Activated naive CD8-positive, alpha-beta T cell treated with anti-CD3 and anti-CD28 coated beads, Interleukin-2, amount 50 U/mL, for 24 hours (primary cell): ENCODE measurements around the gene MDN1.
"Not testable (repeated sequence)": the region's sequence is repeated elsewhere in the genome, so short reads cannot be mapped to it uniquely, and the experiment has no call there.

Source experiments
- ATAC-seq: fragments of 150-1000 bp; cut with Tn5 transposase; one replicate; pipeline ENCODE4 v1.10.0; 2021
- DNase-seq: peaks from one replicate; pipeline ENCODE4 v3.0.0; 2021
- H3K27ac Mint-ChIP-seq: one replicate; pipeline ENCODE4 v1.8.0; 2021; ENCODE audit warnings: mild to moderate bottlenecking, mixed read lengths
- H3K27me3 Mint-ChIP-seq: one replicate; pipeline ENCODE4 v1.8.0; 2021; ENCODE audit warnings: mixed read lengths
- H3K36me3 Mint-ChIP-seq: one replicate; pipeline ENCODE4 v1.8.0; 2021; ENCODE audit warnings: low read depth, mixed read lengths
- H3K4me1 Mint-ChIP-seq: one replicate; pipeline ENCODE4 v1.8.0; 2021; ENCODE audit warnings: mixed read lengths
- H3K4me3 Mint-ChIP-seq: one replicate; pipeline ENCODE4 v1.8.0; 2021; ENCODE audit warnings: mild to moderate bottlenecking, moderate library complexity, mixed read lengths
- H3K9me3 Mint-ChIP-seq: one replicate; pipeline ENCODE4 v1.8.0; 2021; ENCODE audit warnings: mixed read lengths

The MDN1 gene

DNA sequence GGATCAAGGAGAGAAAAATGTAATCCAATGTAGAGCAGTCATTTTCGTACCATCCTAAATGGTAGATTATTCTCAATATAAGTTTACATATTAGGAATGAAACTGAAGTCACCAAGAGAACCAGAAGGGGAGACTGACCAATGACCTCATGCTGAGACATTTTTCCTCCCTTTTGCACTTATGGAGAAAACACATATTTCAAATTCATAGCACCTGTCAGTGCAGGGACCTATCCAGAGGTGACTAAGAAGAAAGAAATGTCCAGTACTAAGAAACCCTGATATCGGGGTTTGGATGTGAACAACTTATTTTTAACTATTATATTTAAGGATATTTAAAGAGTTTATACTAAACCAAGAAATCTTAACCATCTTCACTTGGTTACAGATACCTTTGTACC lies 164.5 kb downstream of the MDN1 start:
- no peak for DNase-seq
- Mint-ChIP-seq H3K27ac (no peak overlapping the region), H3K27me3 (no peaks in the 10 kb centered on the region), H3K4me3 (no peak overlapping the region), H3K9me3 (no peaks in the 10 kb centered on the region), H3K4me1 (no peaks in the 10 kb centered on the region), H3K36me3 (peaks cover 60% of the 10 kb centered on the region)
- no peak for ATAC-seq

DNA sequence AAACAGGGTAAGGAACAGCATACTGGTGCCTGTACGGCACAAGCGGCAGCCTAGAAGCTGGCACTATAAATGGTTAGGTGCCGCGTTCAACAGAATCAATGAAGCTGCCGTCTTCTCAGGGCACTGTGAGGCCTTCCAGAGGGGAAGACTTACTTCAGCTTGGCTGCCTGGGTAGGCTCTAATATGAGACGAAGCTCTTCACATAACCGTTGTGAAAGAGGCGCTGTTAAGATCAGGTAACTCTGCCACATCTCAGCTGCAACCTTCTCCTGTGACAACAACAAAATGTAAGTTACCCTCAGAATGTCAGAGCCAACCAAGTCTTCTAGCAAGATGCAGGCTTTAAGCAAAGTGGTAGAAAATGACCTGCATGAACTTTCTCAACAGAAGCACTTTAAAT lies 169.0 kb downstream of the MDN1 start:
- Mint-ChIP-seq H3K4me3 (no peak overlapping the region), H3K27me3 (no peaks in the 10 kb centered on the region), H3K4me1 (no peaks in the 10 kb centered on the region), H3K27ac (no peak overlapping the region), H3K36me3 (peaks cover 57% of the 10 kb centered on the region), H3K9me3 (no peaks in the 10 kb centered on the region)
- no peak for ATAC-seq
- no peak for DNase-seq

DNA sequence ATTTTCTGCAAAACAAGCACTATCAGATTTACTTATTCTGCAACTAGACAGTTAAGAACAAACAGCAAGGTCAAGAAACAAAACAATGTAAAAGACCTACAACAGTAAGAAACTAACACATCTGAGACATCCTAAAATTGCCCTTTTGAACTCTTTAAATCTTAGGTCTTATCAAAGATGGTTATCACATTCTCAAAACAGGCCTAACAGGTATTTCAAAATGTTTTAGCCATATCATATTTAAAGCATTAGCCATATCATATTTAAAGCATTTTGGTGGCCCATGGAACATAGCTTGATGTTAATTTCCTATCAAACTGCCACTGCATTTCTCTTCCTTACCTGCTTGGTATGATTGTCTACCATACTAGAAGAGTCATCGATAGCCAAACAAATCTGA lies 169.9 kb downstream of the MDN1 start:
- peaks cover 55% of the 10 kb centered on the region for H3K36me3 Mint-ChIP-seq

DNA sequence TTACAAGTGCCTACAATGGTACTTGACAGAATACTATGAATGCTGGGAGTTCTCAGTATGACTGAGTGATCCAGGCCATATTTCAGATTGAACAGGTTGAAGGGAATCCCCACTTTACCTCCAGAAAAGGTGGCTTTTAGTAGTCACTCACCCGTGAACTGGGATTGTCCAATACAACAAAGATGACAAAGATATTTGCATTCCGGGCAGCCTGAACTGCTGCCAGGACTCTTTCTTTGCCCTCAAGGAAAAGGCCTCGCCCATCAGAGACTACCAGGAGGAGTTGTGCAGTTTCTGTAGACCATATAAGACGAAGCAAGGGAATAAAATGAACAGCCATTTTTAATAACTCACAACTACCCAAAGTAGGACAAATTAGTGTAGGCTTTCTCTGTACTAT lies 174.7 kb downstream of the MDN1 start:
- H3K4me3 Mint-ChIP-seq: no peak overlapping the region
- peaks cover 2% of the 10 kb centered on the region for H3K4me1 Mint-ChIP-seq
- ATAC-seq: no peak
- H3K27ac Mint-ChIP-seq: no peak overlapping the region
- DNase-seq: no peak
- no peaks in the 10 kb centered on the region for H3K9me3 Mint-ChIP-seq
- H3K27me3 Mint-ChIP-seq: no peaks in the 10 kb centered on the region
- H3K36me3 Mint-ChIP-seq: peaks cover 53% of the 10 kb centered on the region

More for the DNA sequence above, 169.9 kb downstream of the MDN1 start:
- H3K9me3 Mint-ChIP-seq: no peaks in the 10 kb centered on the region
- peaks cover 2% of the 10 kb centered on the region for H3K4me1 Mint-ChIP-seq
- H3K27ac Mint-ChIP-seq: no peak overlapping the region
- H3K27me3 Mint-ChIP-seq: no peaks in the 10 kb centered on the region
- no peak for ATAC-seq
- DNase-seq: no peak
- H3K4me3 Mint-ChIP-seq: no peak overlapping the region

DNA sequence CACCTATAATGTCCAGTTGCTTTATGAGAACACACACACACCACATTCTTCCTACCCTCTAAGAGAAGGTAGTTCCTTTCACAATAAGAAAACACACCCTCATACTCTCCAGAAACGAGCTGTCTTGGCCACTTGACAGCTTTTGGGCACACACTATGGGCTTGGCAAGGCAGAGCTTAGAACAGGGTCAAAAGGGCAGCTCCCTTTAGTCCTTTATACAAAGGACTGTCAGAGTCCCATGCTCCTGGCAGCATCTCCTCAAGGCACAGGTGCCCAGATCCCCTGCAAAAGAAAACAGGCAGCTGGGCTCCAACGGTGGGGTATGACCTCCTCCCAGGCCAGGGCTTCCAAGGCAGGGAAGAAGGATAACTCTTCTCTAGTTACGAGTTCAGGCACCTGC lies 176.2 kb downstream of the MDN1 start:
- no peak for DNase-seq
- no peak for ATAC-seq
- peaks cover 13% of the 10 kb centered on the region for H3K4me1 Mint-ChIP-seq
- H3K27me3 Mint-ChIP-seq: no peaks in the 10 kb centered on the region
- peaks cover 49% of the 10 kb centered on the region for H3K36me3 Mint-ChIP-seq
- no peak overlapping the region for H3K4me3 Mint-ChIP-seq
- H3K9me3 Mint-ChIP-seq: no peaks in the 10 kb centered on the region
- H3K27ac Mint-ChIP-seq: peak overlapping the region; percentile 5

DNA sequence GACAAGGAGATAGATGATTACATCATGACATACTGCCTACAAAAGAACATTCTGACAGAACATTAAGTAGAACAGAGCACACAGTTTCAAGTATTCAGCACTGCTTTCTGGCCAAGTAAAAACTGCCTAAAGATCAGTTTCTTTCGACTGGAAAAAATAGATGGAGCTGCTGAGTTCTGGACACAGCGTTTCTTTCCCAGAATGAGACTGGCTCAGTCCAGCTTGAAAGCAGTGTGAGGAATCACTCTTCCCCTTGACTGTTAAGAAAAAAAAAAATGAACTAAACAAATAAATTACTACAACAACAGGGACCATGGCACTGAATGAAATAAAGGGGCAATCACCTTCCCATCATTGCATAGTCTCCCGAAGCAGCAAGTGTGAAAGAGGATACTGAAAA lies 176.6 kb downstream of the MDN1 start:
- peaks cover 48% of the 10 kb centered on the region for H3K36me3 Mint-ChIP-seq
- no peak overlapping the region for H3K27ac Mint-ChIP-seq
- H3K9me3 Mint-ChIP-seq: no peaks in the 10 kb centered on the region
- no peaks in the 10 kb centered on the region for H3K27me3 Mint-ChIP-seq
- peaks cover 18% of the 10 kb centered on the region for H3K4me1 Mint-ChIP-seq
- no peak for DNase-seq
- no peak for ATAC-seq
- no peak overlapping the region for H3K4me3 Mint-ChIP-seq

DNA sequence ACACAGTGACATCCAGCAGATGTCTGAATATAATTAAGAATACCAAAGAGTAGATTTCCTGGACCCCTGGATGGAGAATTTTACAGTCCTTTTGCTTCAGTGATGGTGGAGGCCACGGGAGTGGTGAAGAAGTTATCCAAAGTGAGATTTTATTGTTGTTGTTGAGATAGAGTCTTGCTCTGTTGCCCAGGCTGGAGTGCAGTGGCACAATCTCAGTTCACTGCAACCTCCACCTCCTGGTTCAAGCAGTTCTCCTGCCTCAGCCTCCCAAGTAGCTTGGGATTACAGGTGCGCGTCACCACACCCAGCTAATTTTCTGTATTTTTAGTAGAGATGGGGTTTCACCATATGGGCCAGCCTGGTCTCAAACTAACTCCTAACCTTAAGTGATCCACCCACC lies 178.0 kb downstream of the MDN1 start:
- not testable (repeated sequence) for H3K4me3 Mint-ChIP-seq, H3K9me3 Mint-ChIP-seq, ATAC-seq, H3K27me3 Mint-ChIP-seq, DNase-seq, H3K27ac Mint-ChIP-seq
- Mint-ChIP-seq H3K36me3 (peaks cover 43% of the 10 kb centered on the region), H3K4me1 (peaks cover 29% of the 10 kb centered on the region)

DNA sequence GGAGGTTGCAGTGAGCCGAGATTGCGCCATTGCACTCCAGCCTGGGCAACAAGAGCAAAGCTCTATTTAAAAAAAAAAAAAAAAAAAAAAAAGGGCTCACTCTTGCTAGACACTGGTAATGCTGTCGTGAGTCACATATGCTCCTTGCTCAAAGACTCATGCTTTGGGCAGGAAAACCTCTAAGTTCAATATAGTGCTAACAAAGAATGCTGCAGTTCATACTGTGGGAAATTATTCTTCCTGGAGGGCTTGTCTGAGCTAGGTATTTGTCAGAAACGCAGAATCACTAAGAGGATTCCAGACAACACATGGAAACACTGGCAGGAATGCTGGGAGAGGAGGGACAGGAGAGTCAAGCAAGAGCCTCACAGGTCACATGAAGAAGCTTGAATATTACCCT lies 178.8 kb downstream of the MDN1 start:
- peaks cover 45% of the 10 kb centered on the region for H3K36me3 Mint-ChIP-seq

DNA sequence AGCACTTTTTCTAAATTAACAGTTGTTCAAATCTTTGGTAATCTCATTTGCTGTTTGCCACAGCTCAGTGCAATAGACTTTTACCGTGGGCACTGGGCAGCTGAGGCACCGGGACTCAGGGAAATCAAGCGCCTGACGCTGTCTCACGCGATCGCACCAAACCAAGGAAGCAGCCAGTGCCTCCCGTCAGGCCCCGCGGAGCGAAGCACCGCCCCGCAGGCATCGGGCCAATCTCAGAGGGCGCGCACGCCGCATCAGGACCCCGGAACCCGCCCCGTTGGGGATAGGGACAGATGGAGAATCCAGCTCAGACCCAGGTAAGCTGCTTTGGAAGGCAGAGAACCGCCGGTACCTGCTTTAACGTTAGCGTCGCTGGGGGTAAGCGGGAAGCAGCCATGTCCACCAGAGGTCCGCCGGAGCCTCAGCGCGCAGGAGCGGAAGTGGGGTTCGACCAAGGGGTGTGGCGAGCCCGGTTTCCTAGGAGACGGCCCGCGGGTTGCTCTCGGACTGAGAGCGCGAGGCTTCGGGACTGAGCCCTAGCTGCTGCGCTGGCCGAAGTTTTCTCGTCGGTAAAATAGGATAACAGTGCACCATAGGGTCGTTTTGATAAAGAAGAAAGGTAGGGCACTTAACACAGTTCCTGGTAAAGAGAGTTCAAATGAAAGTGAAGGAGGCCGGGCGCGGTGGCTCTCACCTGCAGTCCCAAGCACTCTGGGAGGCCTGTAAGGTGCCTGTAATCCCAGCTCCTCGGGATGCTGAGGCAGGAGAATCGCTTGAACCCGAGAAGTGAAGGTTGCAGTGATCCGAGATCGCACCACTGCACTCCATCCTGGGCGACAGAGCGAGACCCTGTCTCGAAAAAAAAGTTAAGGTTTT lies 181.0 kb downstream of the MDN1 start, which contains the start of gene LYRM2:
Gene LYRM2, minus strand, starts transcription at position 428 of the 876 bp plus-strand sequence. Its CDS starts 31 bp downstream, at position 397.
- DNase-seq: peak; percentile 94
- Mint-ChIP-seq H3K9me3 (no peaks in the 10 kb centered on the region), H3K36me3 (peaks cover 53% of the 10 kb centered on the region), H3K4me3 (peak within 1 kb of the TSS; percentile 96), H3K27me3 (no peaks in the 10 kb centered on the region), H3K27ac (peak within 1 kb of the TSS; percentile 97), H3K4me1 (peaks cover 35% of the 10 kb centered on the region)
- ATAC-seq: peak; percentile 96

More for the DNA sequence above, 178.8 kb downstream of the MDN1 start:
- no peaks in the 10 kb centered on the region for H3K27me3 Mint-ChIP-seq
- H3K4me3 Mint-ChIP-seq: no peak overlapping the region
- DNase-seq (no peak), ATAC-seq (no peak)
- peaks cover 34% of the 10 kb centered on the region for H3K4me1 Mint-ChIP-seq
- H3K9me3 Mint-ChIP-seq: no peaks in the 10 kb centered on the region
- H3K27ac Mint-ChIP-seq: peak overlapping the region; percentile 43

DNA sequence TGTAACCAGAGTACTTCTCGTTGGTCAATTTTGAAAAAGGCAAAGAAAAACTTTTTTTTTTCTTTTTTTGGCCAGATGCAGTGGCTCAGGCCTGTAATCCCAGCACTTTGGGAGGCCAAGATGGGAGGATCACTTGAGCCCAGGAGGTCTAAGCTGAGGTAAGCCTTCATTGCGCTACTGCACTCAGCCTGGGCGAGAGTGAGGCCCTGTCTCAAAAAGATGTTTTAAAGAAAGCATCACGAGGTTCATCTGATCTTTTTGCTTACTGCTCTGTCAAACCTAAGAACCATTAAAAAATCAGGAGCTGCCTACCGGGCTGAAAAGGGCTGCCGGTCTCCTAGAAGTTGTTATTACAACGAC lies 181.7 kb downstream of the MDN1 start:
- Mint-ChIP-seq H3K36me3 (peaks cover 48% of the 10 kb centered on the region), H3K27ac (peak overlapping the region; percentile 97), H3K4me3 (peak overlapping the region; percentile 96), H3K27me3 (no peaks in the 10 kb centered on the region), H3K9me3 (no peaks in the 10 kb centered on the region), H3K4me1 (peaks cover 35% of the 10 kb centered on the region)
- DNase-seq (no peak), ATAC-seq (no peak)

DNA sequence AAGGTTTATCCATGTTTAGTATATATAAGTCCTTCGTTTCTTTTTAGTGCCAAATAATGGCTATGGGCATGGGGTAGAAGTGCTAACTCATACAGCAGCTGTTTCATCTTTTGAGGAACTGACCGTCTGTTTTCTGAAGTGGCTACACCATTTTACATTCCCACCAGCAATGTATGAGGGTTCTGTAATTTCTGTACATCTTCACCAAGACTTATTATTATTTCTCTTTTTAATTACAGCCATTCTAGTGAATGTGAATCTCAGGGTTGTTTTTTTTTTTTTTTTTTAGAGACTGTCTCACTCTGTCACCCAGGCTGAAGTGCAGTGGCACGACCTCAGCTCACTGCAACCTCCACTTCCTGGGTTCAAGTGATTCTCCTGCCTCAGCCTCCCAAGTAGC lies 183.2 kb downstream of the MDN1 start:
- not testable (repeated sequence) for H3K27ac Mint-ChIP-seq, H3K9me3 Mint-ChIP-seq, DNase-seq, H3K4me3 Mint-ChIP-seq, ATAC-seq, H3K27me3 Mint-ChIP-seq
- H3K4me1 Mint-ChIP-seq: peaks cover 35% of the 10 kb centered on the region
- peaks cover 41% of the 10 kb centered on the region for H3K36me3 Mint-ChIP-seq

DNA sequence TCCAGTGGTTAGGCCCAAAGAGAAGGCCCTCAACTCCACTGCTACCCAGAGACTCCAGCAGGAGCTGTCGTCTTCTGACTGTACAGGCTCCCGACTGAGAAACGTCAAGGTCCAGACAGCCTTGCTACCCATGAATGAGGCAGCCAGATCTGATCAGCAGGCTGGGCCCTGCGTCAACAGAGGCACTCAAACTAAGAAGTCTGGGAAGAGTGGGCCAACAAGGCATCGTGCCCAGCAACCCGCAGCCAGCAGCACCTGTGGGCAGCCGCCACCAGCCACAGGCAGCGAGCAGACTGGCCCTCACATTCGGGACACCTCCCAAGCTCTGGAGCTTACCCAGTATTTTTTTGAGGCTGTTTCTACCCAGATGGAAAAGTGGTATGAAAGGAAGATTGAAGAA lies 189.1 kb downstream of the MDN1 start:
- Mint-ChIP-seq H3K27ac (no peak overlapping the region), H3K4me1 (no peaks in the 10 kb centered on the region)
- ATAC-seq: no peak

DNA sequence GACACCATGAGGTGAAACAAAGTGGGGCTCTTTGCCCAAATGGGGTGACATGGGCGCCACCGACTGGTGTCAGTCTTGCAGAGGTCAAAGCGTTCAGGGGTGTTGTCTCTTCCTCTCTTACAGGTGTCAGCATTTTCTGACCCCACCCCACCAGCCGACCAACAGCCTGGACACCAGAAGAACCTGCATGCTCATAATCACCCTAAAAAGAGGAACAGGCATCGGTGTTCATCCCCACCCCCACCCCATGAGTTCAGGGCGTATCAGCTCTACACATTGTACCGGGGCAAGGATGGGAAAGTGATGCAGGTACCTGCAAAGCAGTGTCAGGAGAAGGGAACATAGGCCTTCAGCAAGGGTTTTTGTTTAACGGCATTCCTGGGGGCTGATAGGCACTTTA lies 195.8 kb downstream of the MDN1 start:
- no peak overlapping the region for H3K27ac Mint-ChIP-seq
- no peak for DNase-seq
- no peaks in the 10 kb centered on the region for H3K27me3 Mint-ChIP-seq
- no peaks in the 10 kb centered on the region for H3K36me3 Mint-ChIP-seq
- no peak for ATAC-seq
- H3K4me3 Mint-ChIP-seq: no peak overlapping the region
- no peaks in the 10 kb centered on the region for H3K9me3 Mint-ChIP-seq
- H3K4me1 Mint-ChIP-seq: no peaks in the 10 kb centered on the region

More for the DNA sequence above, 189.1 kb downstream of the MDN1 start:
- no peaks in the 10 kb centered on the region for H3K27me3 Mint-ChIP-seq
- peaks cover 14% of the 10 kb centered on the region for H3K36me3 Mint-ChIP-seq
- no peak overlapping the region for H3K4me3 Mint-ChIP-seq
- H3K9me3 Mint-ChIP-seq: no peaks in the 10 kb centered on the region
- DNase-seq: no peak

DNA sequence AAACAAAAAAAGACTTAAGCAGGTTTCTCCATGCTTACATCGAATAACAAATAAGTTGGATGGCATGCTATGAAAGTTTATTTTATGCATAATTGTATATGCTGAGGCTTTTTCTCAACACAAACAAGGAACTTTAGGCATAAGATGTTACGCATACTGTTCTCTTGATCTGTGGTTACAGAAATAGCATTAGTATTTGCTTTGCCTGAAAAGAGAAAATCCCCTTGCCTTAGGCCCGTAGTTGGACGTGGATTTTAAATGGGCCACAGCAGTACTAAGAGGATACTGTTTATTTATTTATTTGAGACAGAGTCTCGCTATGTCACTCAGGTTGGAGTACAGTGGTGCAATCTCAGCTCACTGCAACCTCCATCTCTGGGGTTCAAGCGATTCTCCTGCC lies 200.0 kb downstream of the MDN1 start:
- H3K36me3 Mint-ChIP-seq: no peaks in the 10 kb centered on the region
- no peak overlapping the region for H3K27ac Mint-ChIP-seq
- H3K9me3 Mint-ChIP-seq: no peaks in the 10 kb centered on the region
- H3K27me3 Mint-ChIP-seq: no peaks in the 10 kb centered on the region
- ATAC-seq (no peak), DNase-seq (no peak)
- no peaks in the 10 kb centered on the region for H3K4me1 Mint-ChIP-seq
- no peak overlapping the region for H3K4me3 Mint-ChIP-seq

DNA sequence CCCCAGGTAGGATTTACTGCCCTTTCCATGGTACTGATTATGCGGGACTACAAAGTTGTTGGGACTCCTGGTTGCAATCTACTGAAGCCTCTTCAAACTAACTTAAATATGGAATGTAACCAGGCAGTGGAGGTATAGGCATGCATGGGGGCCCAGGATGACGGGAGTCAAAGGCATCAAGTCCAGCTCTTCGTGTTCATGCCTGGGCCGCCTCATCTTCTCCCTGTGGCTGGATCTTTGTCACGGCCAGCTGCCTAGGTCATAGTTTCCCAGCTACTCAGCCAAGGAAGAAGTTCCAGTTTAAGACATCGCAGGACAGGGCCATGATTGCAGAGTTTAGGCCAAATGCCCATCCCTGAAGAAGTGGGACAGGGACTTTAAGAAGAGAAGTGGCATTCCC lies 201.6 kb downstream of the MDN1 start:
- Mint-ChIP-seq H3K36me3 (no peaks in the 10 kb centered on the region), H3K27ac (no peak overlapping the region), H3K4me3 (no peak overlapping the region), H3K27me3 (no peaks in the 10 kb centered on the region), H3K4me1 (no peaks in the 10 kb centered on the region), H3K9me3 (no peaks in the 10 kb centered on the region)
- no peak for DNase-seq
- ATAC-seq: no peak
